K562 (cell line): ENCODE data around the gene STING1. TPM values are rescaled to one million over a fixed set of nuclear protein-coding genes. Genes with fewer than 3 reads are reported as not detected.

Experiments used
- HNRNPL ChIP-seq: fragments of 200-400 bp; formaldehyde crosslinking; IDR thresholded peaks from 2 replicates; pipeline ENCODE4 v1.6.1; 2017; ENCODE audit warnings: low read depth, mild to moderate bottlenecking, low read length
- LEF1 ChIP-seq: fragments of 450-650 bp; IDR thresholded peaks from 2 replicates; pipeline ENCODE4 v1.6.1; 2016; ENCODE audit warnings: mild to moderate bottlenecking
- MCM7 ChIP-seq, 2 experiments: fragments of 450-650 bp; IDR thresholded peaks; 2 replicates each; pipeline ENCODE4 v1.6.1; 2016 to 2018
- SMC3 ChIP-seq: conservative IDR thresholded peaks from 2 replicates; pipeline ENCODE4 v1.6.1; 2011; ENCODE audit warnings: low read depth, low read length, improper control_type of control experiment; ENCODE audit not compliant: insufficient read depth
- ZNF583 ChIP-seq: fragments of 250-450 bp; sonication (Bioruptor Pico); IDR thresholded peaks from 2 replicates; pipeline ENCODE4 v1.4.0; 2020
- polyA plus RNA-seq, 8 experiments: library from polyadenylated mRNA; depleted of rRNA in 4 of 8; stranded (reverse) in 5 of 8; unstranded in 3 of 8; fragments of >200 nt; fragmentation: Nextera tagmentation in 2 of 8; fragmentation: Illumina TruSeq in 1 of 8; extraction: Ambion mirVana in 2 of 8; extraction: Trizol in 1 of 8; gene quantifications; 2 replicates each; pipeline versions ENCODE4 v1.2.1 to v1.2.3, GENCODE V29; 2011 to 2014; ENCODE audit warnings: inconsistent platforms in 1 of 8, missing spikeins in 1 of 8
- total RNA-seq, 7 experiments: library from RNA; depleted of rRNA in 6 of 7; stranded (reverse); fragments of >200 nt in 6 of 7; fragmentation: Illumina TruSeq in 2 of 7; extraction: Trizol in 2 of 7; gene quantifications; 2 replicates each; pipeline versions ENCODE4 v1.2.1 to v1.2.3, GENCODE V29; 2011 to 2021; ENCODE audit warnings: low replicate concordance in 1 of 7
- TF ChIP-seq, protein P1 (sequence below): fragments of 450-650 bp; formaldehyde crosslinking; IDR thresholded peaks from 2 replicates; pipeline ENCODE4 v1.4.0; 2022; ENCODE audit warnings: missing genetic modification characterization
- TF ChIP-seq, protein P2 (sequence below): fragments of 250-450 bp; sonication (Bioruptor Pico); IDR thresholded peaks from 2 replicates; pipeline ENCODE4 v1.8.0; 2021; ENCODE audit warnings: moderate library complexity, mild to moderate bottlenecking, inconsistent platforms

STING1 gene
- total and polyA plus RNA-seq, 9 of the 15 experiments (the other 6 are each of a cell fraction or from before 2014, with no cell fraction given), result 20.8 to 69.1 (median 44.7) TPM

DNA sequence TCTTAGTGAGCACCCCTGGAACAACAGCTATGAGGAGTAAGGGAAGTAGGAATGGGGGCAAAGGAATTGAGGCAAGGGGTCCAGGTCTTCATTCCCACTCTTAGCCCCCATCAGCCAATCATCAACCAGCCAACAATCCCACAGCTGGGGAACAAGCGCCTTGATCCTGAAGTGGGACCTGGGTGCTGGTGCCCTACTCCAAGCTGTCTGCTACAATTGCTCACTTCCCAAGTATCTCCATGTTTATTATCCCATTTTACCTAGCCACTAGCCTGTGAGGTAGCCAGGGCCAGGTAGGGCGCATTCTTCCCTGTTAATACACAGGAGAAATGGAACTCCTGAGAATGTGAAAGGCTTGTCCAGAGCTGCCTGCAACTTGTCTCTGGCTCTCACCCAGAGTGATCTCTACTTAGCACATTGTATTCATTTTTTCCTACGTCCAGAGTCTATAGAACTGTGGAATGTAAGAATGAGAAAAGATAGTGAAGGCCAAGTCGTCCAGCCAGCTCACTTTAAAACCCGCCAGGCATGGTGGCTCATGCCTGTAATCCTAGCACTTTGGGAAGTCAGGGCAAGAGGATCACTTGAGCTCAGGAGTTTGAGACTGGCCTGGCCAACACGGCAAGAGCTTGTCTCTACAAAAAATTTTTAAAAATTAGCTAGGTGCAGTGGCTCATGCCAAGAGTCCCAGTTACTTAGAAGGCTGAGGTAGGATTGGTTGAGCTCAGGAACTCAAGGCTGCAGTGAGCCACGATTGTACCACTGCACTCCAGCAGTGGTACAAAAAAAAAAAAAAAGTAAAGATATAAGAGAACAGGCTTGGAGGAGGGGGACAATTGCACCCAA lies 37.0 kb downstream of the STING1 start (continued):
- TF ChIP-seq, protein P1, sequence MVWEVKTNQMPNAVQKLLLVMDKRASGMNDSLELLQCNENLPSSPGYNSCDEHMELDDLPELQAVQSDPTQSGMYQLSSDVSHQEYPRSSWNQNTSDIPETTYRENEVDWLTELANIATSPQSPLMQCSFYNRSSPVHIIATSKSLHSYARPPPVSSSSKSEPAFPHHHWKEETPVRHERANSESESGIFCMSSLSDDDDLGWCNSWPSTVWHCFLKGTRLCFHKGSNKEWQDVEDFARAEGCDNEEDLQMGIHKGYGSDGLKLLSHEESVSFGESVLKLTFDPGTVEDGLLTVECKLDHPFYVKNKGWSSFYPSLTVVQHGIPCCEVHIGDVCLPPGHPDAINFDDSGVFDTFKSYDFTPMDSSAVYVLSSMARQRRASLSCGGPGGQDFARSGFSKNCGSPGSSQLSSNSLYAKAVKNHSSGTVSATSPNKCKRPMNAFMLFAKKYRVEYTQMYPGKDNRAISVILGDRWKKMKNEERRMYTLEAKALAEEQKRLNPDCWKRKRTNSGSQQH (CRISPR knock-in tag), result no peak
- TF ChIP-seq, protein P2, sequence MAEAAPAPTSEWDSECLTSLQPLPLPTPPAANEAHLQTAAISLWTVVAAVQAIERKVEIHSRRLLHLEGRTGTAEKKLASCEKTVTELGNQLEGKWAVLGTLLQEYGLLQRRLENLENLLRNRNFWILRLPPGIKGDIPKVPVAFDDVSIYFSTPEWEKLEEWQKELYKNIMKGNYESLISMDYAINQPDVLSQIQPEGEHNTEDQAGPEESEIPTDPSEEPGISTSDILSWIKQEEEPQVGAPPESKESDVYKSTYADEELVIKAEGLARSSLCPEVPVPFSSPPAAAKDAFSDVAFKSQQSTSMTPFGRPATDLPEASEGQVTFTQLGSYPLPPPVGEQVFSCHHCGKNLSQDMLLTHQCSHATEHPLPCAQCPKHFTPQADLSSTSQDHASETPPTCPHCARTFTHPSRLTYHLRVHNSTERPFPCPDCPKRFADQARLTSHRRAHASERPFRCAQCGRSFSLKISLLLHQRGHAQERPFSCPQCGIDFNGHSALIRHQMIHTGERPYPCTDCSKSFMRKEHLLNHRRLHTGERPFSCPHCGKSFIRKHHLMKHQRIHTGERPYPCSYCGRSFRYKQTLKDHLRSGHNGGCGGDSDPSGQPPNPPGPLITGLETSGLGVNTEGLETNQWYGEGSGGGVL (CRISPR knock-in tag), result no peak
- TF ChIP-seq ZNF583 (CRISPR knock-in tag), result no peak
- no peak for TF ChIP-seq HNRNPL
- TF ChIP-seq LEF1, result no peak
- TF ChIP-seq MCM7 (IDR thresholded peaks at IDR 0.05), result no peak
- no peak for TF ChIP-seq SMC3
